ENCODE results near the gene GCNT1. TPM values are rescaled to one million over a fixed set of nuclear protein-coding genes. Genes with fewer than 3 reads are reported as not detected.
"Not testable (repeated sequence)": the region's sequence is repeated elsewhere in the genome, so short reads cannot be mapped to it uniquely, and the experiment has no call there.

Gene GCNT1
- total RNA-seq (2014; rRNA removed; shearing (Covaris generic)), result 0.55 and 0.79 TPM in 2 replicates
- 0.17 and 4.5 TPM in 2 replicates for polyA plus RNA-seq (2014; cell fraction: nucleus; rRNA removed)

- peak; percentile 67 for DNase-seq (ENCODE audit: extremely low read depth, low read depth)
Measured at GRCh38 chr9:76458903-76459693, at the start of gene GCNT1. TSS of gene GCNT1 (plus strand) at chr9:76459182. CDS start at chr9:76502382, 43,200 bp downstream.

- DNase-seq (ENCODE audit: extremely low read depth, low read depth), result no peak
Measured at GRCh38 chr9:76412638-76413037, 46.3 kb upstream of the GCNT1 start.

GRCh38 chr9:76413658-76414057 lies 45.3 kb upstream of the GCNT1 start:
- no peak for DNase-seq (ENCODE audit: extremely low read depth, low read depth)

GRCh38 chr9:76414661-76415060 lies 44.3 kb upstream of the GCNT1 start:
- DNase-seq (ENCODE audit: extremely low read depth, low read depth), result no peak

- DNase-seq (ENCODE audit: extremely low read depth, low read depth), result no peak
Measured at GRCh38 chr9:76415154-76415553, 43.8 kb upstream of the GCNT1 start.

- DNase-seq (ENCODE audit: extremely low read depth, low read depth), result no peak
Measured at GRCh38 chr9:76415731-76416130, 43.3 kb upstream of the GCNT1 start.

GRCh38 chr9:76417394-76417793 lies 41.6 kb upstream of the GCNT1 start:
- no peak for DNase-seq (ENCODE audit: extremely low read depth, low read depth)

GRCh38 chr9:76419782-76420380 lies 39.1 kb upstream of the GCNT1 start:
- DNase-seq (ENCODE audit: extremely low read depth, low read depth), result peak; percentile 47

- DNase-seq (ENCODE audit: extremely low read depth, low read depth), result no peak
Measured at GRCh38 chr9:76423216-76424177, 35.5 kb upstream of the GCNT1 start.

GRCh38 chr9:76424491-76424890 lies 34.5 kb upstream of the GCNT1 start:
- DNase-seq (ENCODE audit: extremely low read depth, low read depth), result no peak

- DNase-seq (ENCODE audit: extremely low read depth, low read depth), result no peak
Measured at GRCh38 chr9:76425677-76426453, 33.1 kb upstream of the GCNT1 start.

- DNase-seq (ENCODE audit: extremely low read depth, low read depth), result no peak
Measured at GRCh38 chr9:76426807-76427419, 32.1 kb upstream of the GCNT1 start.

GRCh38 chr9:76431601-76432000 lies 27.4 kb upstream of the GCNT1 start:
- no peak for DNase-seq (ENCODE audit: extremely low read depth, low read depth)

- DNase-seq (ENCODE audit: extremely low read depth, low read depth), result no peak
Measured at GRCh38 chr9:76433406-76433805, 25.6 kb upstream of the GCNT1 start.

GRCh38 chr9:76433836-76434235 lies 25.1 kb upstream of the GCNT1 start:
- no peak for DNase-seq (ENCODE audit: extremely low read depth, low read depth)

GRCh38 chr9:76434897-76435296 lies 24.1 kb upstream of the GCNT1 start:
- not testable (repeated sequence) for DNase-seq (ENCODE audit: extremely low read depth, low read depth)

- DNase-seq (ENCODE audit: extremely low read depth, low read depth), result not testable (repeated sequence)
Measured at GRCh38 chr9:76437017-76437699, 21.8 kb upstream of the GCNT1 start.

GRCh38 chr9:76438841-76439588 lies 20.0 kb upstream of the GCNT1 start:
- no peak for DNase-seq (ENCODE audit: extremely low read depth, low read depth)
